Caco-2 (cell line): Measurements from ENCODE around the gene DOP1B. TPM values are rescaled to one million over a fixed set of nuclear protein-coding genes. Genes with fewer than 3 reads are reported as not detected.

Source experiments
- BruUV-seq: library from RNA; stranded (reverse); fragments of 400-500 nt; replicated peaks from 2 replicates; lab custom pipeline; 2021; lab: Mats Ljungman, UMichigan
- CTCF ChIA-PET: fragments of 300-600 bp; sonication (Branson Sonifier 250); formaldehyde crosslinking; loops from one replicate; lab custom pipeline; 2022; ENCODE audit warnings: antibody characterized with exemption; lab: Charles Lee
- POLR2A ChIA-PET: fragments of 300-600 bp; sonication (Branson Sonifier 250); formaldehyde crosslinking; loops from one replicate; lab custom pipeline; 2022; ENCODE audit warnings: antibody characterized with exemption; lab: Charles Lee
- DNase-seq, 2 experiments: peaks; one replicate each; pipeline versions ENCODE4 v3.0.0 to v3.0.0-alpha.2; 2020 to 2022
- H3K27me3 ChIP-seq: replicated peaks from 2 replicates; pipeline ENCODE4 v1.6.0; 2011; ENCODE audit warnings: low read length; ENCODE audit not compliant: control insufficient read depth, insufficient read depth
- H3K36me3 ChIP-seq: 2 replicates; pipeline ENCODE4 v1.5.1; 2011; ENCODE audit warnings: low read length; ENCODE audit not compliant: control insufficient read depth, insufficient read depth
- H3K4me1 ChIP-seq: fragments of 250-450 bp; sonication (Bioruptor Pico); 2 replicates; pipeline ENCODE4 v1.5.1; 2020; ENCODE audit warnings: mild to moderate bottlenecking
- H3K4me3 ChIP-seq: 2 replicates; pipeline ENCODE4 v1.5.1; 2011; ENCODE audit warnings: low read depth, mild to moderate bottlenecking, control low read depth, low read length
- H3K9me3 ChIP-seq: fragments of 250-450 bp; sonication (Bioruptor Pico); 2 replicates; pipeline ENCODE4 v1.5.1; 2020; ENCODE audit warnings: mild to moderate bottlenecking, moderate library complexity
- H3K27ac Mint-ChIP-seq: one replicate; pipeline ENCODE4 v1.8.0; 2022; ENCODE audit warnings: mixed read lengths; ENCODE audit not compliant: unreplicated experiment
- H3K27me3 Mint-ChIP-seq: one replicate; pipeline ENCODE4 v1.8.0; 2022; ENCODE audit warnings: mixed read lengths; ENCODE audit not compliant: insufficient read depth, unreplicated experiment
- H3K36me3 Mint-ChIP-seq: one replicate; pipeline ENCODE4 v1.8.0; 2022; ENCODE audit warnings: mild to moderate bottlenecking, mixed read lengths; ENCODE audit not compliant: insufficient read depth, unreplicated experiment
- H3K4me1 Mint-ChIP-seq: one replicate; pipeline ENCODE4 v1.8.0; 2022; ENCODE audit warnings: low read depth, mixed read lengths; ENCODE audit not compliant: unreplicated experiment
- H3K4me3 Mint-ChIP-seq: one replicate; pipeline ENCODE4 v1.8.0; 2022; ENCODE audit warnings: mild to moderate bottlenecking, moderate library complexity, mixed read lengths; ENCODE audit not compliant: unreplicated experiment
- H3K9me3 Mint-ChIP-seq: one replicate; pipeline ENCODE4 v1.8.0; 2022; ENCODE audit warnings: mixed read lengths; ENCODE audit not compliant: unreplicated experiment
- CTCF ChIP-seq, 2 experiments: fragments of 200-600 bp in 1 of 2; IDR thresholded peaks; 1 replicate in 1 of 2; 2 replicates in 1 of 2; pipeline versions ENCODE4 v1.5.1 to v1.8.0; 2011 to 2022; ENCODE audit warnings: antibody characterized with exemption in 1 of 2, control low read depth in 1 of 2, inconsistent platforms in 1 of 2, low read depth in 1 of 2, low read length in 1 of 2, mild to moderate bottlenecking in 1 of 2, moderate library complexity in 1 of 2; ENCODE audit not compliant: insufficient read depth in 1 of 2, severe bottlenecking in 1 of 2, unreplicated experiment in 1 of 2
- intact Hi-C: fragments of 100-400 bp; cut with micrococcal nuclease; formaldehyde crosslinking; loops from one replicate; pipeline ENCODE4 v1.10.0; 2022; ENCODE audit not compliant: unreplicated experiment
- total RNA-seq: library from RNA; stranded (reverse); gene quantifications from 2 replicates; pipeline ENCODE4 v1.2.3, GENCODE V29; 2022

The DOP1B gene
- total RNA-seq, 1 experiment from 2014 or later, result 15.9 TPM

GRCh38 chr21:36165356-36165755 is 8.7 kb downstream of the DOP1B start:
- Mint-ChIP-seq H3K36me3 (peaks cover 25% of the 10 kb centered on the region), H3K9me3 (no peaks in the 10 kb centered on the region), H3K4me1 (peaks cover 19% of the 10 kb centered on the region), H3K4me3 (no peak overlapping the region), H3K27me3 (no peaks in the 10 kb centered on the region), H3K27ac (no peak overlapping the region)
- ChIA-PET POLR2A (no interaction called here), CTCF (no interaction called here)
- no peaks in the 10 kb centered on the region for H3K9me3 ChIP-seq
- intact Hi-C loops, result no loop called here
- no TSS peak for BruUV-seq
- DNase-seq, result no peak
- H3K4me1 ChIP-seq, result peaks cover 26% of the 10 kb centered on the region
- no peaks in the 10 kb centered on the region for H3K27me3 ChIP-seq
- no peak for TF ChIP-seq CTCF (IDR thresholded peaks at IDR 0.05; ENCODE audit: insufficient read depth in 1 of 2, low read depth in 1 of 2, low read length in 1 of 2, severe bottlenecking in 1 of 2, unreplicated experiment in 1 of 2)
- no peak overlapping the region for H3K4me3 ChIP-seq
- no peaks in the 10 kb centered on the region; the same call in 1 of the 2 replicates for H3K36me3 ChIP-seq

DNA sequence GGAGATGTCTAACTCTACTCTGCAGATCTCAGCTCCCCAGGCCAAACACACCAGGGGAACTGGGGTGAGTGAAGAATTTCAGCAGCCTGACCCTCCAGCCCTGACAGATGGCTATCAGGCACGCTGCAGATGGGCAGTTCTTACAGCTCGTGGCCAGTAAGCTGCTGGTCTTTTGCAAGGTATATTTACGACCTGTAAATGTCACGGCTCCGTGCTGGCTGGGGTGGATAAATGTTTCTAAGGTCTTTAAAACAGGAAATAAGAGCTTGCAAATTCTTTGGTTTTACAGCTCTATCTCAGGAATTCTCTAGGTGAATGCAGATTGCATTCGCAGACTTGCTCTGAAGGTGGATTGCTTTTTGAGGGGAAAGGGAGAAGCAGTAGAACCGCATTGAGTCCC is 10.1 kb downstream of the DOP1B start:
- Histone ChIP-seq H3K27me3 (no peaks in the 10 kb centered on the region), H3K4me1 (peaks cover 26% of the 10 kb centered on the region), H3K4me3 (no peak overlapping the region), H3K36me3 (no peaks in the 10 kb centered on the region; the same call in 1 of the 2 replicates), H3K9me3 (no peaks in the 10 kb centered on the region)
- peaks cover 28% of the 10 kb centered on the region for H3K36me3 Mint-ChIP-seq
- intact Hi-C loops, result no loop called here
- no peak for TF ChIP-seq CTCF (IDR thresholded peaks at IDR 0.05; ENCODE audit: insufficient read depth in 1 of 2, low read depth in 1 of 2, low read length in 1 of 2, severe bottlenecking in 1 of 2, unreplicated experiment in 1 of 2)
- H3K27me3 Mint-ChIP-seq, result no peaks in the 10 kb centered on the region
- H3K4me1 Mint-ChIP-seq, result peaks cover 19% of the 10 kb centered on the region
- BruUV-seq, result no TSS peak
- peak; percentile 35 to 65 for DNase-seq
- no peaks in the 10 kb centered on the region for H3K9me3 Mint-ChIP-seq
- ChIA-PET POLR2A (interaction anchor here (1.0 kb wide), 1 partner anchor 11 kb away, joined by 7 read pairs; no protein-coding TSS in a partner anchor), CTCF (interaction anchor here (1.2 to 1.3 kb wide), 2 partner anchors 11 to 43 kb away, joined by 4 to 7 read pairs; no protein-coding TSS in a partner anchor)
- peak overlapping the region; percentile 39 for H3K27ac Mint-ChIP-seq
- H3K4me3 Mint-ChIP-seq, result no peak overlapping the region

GRCh38 chr21:36167541-36167940 is 10.9 kb downstream of the DOP1B start:
- ChIA-PET CTCF (no interaction called here), POLR2A (no interaction called here)
- H3K9me3 ChIP-seq, result no peaks in the 10 kb centered on the region
- no peak for DNase-seq
- BruUV-seq, result no TSS peak
- peaks cover 26% of the 10 kb centered on the region for H3K4me1 ChIP-seq
- peaks cover 31% of the 10 kb centered on the region for H3K36me3 Mint-ChIP-seq
- peaks cover 17% of the 10 kb centered on the region for H3K4me1 Mint-ChIP-seq
- no peaks in the 10 kb centered on the region for H3K27me3 ChIP-seq
- no peaks in the 10 kb centered on the region; the same call in 1 of the 2 replicates for H3K36me3 ChIP-seq
- no peaks in the 10 kb centered on the region for H3K27me3 Mint-ChIP-seq
- H3K27ac Mint-ChIP-seq, result no peak overlapping the region
- no peak overlapping the region for H3K4me3 Mint-ChIP-seq
- no peak overlapping the region for H3K4me3 ChIP-seq
- intact Hi-C loops, result no loop called here
- H3K9me3 Mint-ChIP-seq, result no peaks in the 10 kb centered on the region
- no peak for TF ChIP-seq CTCF (IDR thresholded peaks at IDR 0.05; ENCODE audit: insufficient read depth in 1 of 2, low read depth in 1 of 2, low read length in 1 of 2, severe bottlenecking in 1 of 2, unreplicated experiment in 1 of 2)
